Cerebellar cortex (tissue), 1 donor: ENCODE measurements around the gene MERTK.
"Not testable (repeated sequence)": the region's sequence is repeated elsewhere in the genome, so short reads cannot be mapped to it uniquely, and the experiment has no call there.

Source experiments
- DNase-seq: peaks from one replicate; pipeline ENCODE4 v3.0.0-alpha.2; 2015; ENCODE audit warnings: low spot score

Gene MERTK

DNA sequence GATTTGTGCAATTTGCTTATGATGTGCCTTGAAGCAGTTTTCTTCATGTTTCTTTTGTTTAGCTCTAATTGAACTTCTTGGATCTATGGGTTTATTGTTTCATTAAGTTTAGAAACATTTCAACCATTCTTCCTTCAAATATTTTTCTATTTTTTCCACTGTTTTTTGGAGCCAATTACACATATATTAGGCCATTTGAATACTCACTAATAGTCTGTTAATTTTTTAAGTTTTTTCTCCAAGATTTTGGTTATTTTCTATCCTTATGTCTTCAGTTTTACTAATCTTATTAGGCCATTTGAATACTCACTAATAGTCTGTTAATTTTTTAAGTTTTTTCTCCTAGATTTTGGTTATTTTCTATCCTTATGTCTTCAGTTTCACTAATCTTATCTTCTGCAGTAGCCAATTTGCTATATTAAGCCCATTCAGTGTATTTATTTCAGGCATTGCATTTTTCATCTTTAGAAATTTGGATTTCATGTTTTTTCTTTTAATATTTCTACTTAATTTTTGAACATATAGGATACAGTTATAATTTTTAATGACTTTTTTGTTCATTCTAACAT is 147.1 kb downstream of the MERTK start:
- no peak for DNase-seq

GRCh38 chr2:112046231-112046630 is 147.8 kb downstream of the MERTK start:
- DNase-seq = no peak

DNA sequence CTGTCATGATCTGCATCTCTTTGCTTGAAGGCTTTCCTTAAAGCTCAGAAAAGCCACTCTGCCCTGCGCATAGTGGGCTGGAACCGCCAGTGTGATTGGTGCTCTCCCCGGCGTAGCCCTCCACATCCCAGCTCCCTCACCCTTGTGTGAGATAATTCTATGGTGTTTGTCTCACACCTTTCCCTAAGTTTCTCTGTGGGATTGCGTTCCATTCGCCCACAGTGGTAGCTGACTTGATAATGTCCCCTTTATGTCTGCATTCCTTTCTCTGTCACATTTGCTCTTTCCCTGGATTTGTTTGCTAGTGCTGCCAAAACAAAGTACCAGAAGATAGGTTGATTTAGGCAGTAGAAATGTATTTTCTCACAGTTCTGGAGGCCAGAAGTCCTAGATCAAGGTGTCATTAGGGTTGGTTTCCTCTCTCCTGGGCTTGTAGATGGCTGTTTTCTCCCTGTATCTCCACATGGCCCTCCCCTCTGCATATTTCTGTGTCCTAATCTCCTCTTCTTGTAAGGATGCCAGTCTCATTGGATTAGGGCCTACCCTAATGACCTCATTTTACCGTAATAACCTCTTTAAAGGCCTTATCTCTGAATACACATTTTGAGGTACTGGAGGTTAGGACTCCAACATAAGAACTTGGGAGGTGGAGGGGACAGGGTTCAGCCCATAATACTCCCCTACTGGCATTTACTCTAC is 149.3 kb downstream of the MERTK start:
- no peak for DNase-seq

GRCh38 chr2:112048236-112048592 is 149.8 kb downstream of the MERTK start:
- DNase-seq = no peak

- DNase-seq = peak; percentile 73
These were observed 150.5 kb downstream of the MERTK start for GRCh38 chr2:112048887-112049286.

DNA sequence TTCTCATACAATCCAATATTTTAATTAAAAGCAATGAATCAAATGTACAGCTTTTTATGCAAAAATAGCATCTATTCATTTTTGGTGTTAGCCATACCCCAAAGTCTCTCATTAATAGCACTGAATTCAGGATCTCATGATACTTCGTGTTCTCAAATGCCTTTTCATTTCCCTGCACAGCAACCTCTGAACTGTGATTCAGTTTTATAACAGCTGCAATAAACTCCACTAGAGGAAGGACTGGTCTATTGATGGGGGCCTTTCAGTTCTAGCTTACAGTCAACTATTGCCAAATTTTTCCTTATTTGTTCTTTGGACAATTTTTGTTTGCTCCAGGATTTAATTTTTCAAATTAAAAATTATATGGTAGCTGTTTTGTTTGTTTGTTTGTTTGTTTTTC is 151.9 kb downstream of the MERTK start:
- DNase-seq = no peak

DNA sequence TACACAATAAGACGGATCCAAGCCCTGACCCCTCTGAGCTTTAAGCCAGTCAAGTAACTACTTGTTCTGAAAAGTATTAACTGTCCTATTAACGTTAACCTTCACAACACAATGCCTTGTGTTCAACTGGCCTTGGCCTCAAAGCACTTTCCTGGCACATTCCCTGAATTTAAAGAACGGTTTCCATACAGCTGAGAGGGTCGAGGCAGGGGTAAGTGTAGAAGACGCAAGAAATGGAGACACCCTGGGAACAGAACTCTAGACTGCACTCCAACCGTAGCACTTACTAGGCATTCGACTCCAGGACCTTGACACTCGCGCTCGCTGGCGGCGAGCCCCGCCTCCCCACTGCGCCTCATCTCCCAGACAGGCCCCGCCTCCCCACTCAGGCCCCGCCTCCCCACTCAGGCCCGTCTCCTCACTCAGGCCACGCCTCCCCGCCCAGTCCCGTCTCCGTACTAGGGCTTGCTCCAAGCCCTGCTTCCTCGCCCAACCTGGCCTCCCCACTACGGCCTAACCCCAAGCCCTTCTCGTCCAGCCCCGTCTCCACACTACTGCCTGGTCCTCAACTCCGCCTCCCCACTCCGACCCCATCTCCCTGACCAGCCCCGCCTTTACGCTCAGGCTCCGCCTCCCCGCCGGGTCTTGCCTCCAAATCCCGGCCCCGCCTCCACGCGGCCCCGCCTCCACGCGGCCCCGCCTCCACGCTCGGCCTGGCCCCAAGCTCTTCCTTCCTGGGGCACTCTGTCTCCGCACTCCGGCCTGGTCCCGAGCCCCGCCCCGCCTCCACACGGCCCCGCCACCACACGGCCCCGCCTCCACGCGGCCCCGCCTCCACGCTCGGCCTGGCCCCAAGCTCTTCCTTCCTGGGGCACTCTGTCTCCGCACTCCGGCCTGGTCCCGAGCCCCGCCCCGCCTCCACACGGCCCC is 155.8 kb downstream of the MERTK start:
- DNase-seq = peak; percentile 91

DNA sequence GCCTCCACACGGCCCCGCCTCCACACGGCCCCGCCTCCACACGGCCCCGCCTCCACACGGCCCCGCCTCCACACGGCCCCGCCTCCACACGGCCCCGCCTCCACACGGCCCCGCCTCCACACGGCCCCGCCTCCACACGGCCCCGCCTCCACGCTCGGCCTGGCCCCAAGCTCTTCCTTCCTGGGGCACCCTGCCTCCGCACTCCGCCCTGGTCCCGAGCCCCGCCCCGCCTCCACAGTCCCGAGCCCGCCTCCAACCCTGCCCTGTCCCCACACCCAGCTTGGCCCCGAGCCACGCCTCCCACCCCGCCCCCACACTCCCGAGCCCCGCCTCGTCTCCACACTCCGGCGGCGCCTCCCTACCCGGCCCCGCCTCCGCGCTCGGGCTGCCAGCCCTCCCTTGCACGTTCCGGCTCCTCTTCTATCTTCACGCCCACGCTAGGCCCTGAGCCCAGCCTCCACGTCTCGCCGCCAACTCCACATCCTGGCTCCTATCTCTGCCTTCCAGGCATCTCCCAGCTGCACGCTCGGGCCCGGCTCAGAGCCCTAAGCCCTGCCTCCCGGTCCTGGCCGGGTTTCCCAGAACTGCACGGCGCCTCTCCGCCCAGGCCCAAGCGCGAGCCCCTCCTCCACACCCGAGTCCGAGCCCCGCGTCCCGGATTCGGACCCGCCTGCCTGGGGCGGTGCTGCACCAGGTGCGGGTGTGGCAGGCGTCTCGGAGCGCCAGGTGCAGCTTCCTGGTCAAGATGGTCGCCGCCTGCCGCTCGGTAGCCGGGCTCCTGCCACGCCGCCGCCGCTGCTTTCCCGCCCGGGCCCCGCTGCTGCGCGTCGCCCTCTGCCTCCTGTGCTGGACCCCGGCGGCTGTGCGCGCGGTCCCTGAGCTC is 156.7 kb downstream of the MERTK start, which contains the start of gene TMEM87B:
Gene TMEM87B, plus strand, starts transcription at position 423 of the 883 bp plus-strand sequence. Its CDS starts 323 bp downstream, at position 746.
- peak; percentile 96 for DNase-seq

- peak; percentile 59 for DNase-seq
These were observed 157.6 kb downstream of the MERTK start for GRCh38 chr2:112055730-112056625.

- no peak for DNase-seq
These were observed 158.2 kb downstream of the MERTK start for GRCh38 chr2:112056626-112056987.

GRCh38 chr2:112059671-112060070 is 161.3 kb downstream of the MERTK start:
- no peak for DNase-seq

GRCh38 chr2:112061299-112061698 is 162.9 kb downstream of the MERTK start:
- DNase-seq = no peak

DNA sequence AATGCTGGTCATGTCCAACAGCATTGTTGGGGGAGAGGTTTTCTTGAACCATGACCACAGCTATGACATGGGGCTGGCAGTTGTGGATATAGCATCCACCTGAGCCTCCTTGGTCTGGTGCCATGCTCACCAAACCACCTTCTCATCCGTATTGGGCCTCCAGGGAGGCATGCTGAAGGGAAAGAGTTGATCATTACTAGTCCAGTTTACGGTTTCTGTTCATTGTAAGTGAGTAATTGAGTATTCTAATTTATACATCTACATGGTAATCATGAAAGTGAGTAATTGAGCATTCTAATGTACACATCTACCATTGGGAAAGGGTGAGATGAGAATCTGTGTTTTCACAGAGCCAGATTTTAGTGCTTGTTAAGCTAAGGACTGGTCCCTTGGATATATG is 163.4 kb downstream of the MERTK start:
- no peak for DNase-seq

DNA sequence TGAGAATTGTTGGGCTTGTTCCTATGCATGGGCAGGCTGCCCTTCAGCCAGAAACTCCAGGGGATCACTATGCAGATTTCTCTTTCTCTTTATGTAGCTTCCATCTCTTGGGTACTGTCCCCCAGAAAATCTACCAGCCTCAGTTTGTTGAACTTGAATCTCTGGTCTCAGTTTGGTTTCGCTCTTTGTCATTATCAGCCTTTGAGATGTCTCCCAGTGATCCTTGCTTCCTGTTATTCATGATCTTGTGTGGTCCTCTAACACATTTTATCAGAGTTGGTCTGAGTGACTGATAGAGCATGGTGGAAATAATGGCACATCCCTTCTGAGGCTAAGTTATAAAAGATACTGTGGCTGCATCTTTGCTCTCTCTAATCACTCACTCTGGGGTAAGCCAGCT is 164.5 kb downstream of the MERTK start:
- no peak for DNase-seq

GRCh38 chr2:112065486-112065885 is 167.1 kb downstream of the MERTK start:
- DNase-seq = no peak

DNA sequence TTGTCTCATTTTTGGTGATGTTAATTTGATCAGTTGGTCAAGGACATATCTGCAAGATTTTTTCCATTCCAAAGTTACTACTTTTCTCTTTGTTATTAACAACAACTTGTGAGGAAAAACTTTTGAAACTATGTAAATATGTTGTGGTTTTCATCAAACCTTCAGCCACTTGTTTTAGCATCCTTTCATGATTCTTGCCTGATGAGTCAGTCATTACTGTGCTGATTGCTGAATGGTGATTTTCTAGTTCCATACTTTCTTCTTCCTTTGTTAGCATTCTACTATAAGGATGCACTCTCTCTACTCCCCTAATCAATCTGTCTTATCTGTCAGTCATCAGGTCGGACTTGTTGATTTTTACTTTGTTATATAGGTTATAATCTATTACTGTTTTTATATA is 167.6 kb downstream of the MERTK start:
- DNase-seq = no peak

DNA sequence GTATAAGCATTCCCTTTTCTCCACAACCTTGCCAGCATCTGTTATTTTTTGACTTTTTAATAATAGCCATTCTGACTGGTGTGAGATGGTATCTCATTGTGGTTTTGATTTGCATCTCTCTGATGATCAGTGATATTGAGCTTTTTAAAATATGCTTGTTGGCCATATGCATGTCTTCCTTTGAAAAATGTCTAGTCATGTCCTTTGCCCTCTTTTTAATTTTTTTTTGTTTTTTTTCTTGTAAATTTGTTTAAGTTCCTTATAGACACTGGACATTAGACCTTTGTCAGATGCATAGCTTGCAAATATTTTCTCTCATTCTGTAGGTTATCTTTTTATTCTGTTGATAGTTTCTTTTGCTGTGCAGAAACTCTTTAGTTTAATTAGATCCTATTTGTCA is 171.4 kb downstream of the MERTK start:
- DNase-seq = not testable (repeated sequence)

GRCh38 chr2:112073875-112074274 is 175.5 kb downstream of the MERTK start:
- DNase-seq = no peak

DNA sequence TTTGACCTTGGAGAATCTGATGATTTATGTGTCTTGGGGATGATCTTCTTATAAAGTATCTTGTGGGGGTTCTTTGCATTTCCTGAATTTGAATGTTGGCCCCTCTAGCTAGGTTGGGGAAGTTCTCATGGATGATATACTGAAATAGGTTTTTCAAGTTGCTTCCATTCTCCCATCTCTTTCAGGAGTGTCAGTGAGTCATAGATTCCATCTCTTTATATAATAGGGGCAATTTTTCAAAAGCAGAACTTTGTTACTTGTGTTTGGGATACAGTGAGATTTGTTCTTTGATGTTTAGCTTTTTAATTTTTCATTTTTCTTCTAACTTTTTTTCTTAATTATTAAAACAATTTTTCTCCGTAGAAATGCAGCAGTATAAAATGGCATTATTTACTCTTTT is 176.1 kb downstream of the MERTK start:
- DNase-seq = no peak

- DNase-seq = no peak
These were observed 177.3 kb downstream of the MERTK start for GRCh38 chr2:112075490-112076260.
